Measurements from ENCODE around the gene ZNF143. TPM values are rescaled to one million over a fixed set of nuclear protein-coding genes. Genes with fewer than 3 reads are reported as not detected.

The ZNF143 gene
- total RNA-seq, 1 donor from 2014 or later, result 36.6 TPM

DNA sequence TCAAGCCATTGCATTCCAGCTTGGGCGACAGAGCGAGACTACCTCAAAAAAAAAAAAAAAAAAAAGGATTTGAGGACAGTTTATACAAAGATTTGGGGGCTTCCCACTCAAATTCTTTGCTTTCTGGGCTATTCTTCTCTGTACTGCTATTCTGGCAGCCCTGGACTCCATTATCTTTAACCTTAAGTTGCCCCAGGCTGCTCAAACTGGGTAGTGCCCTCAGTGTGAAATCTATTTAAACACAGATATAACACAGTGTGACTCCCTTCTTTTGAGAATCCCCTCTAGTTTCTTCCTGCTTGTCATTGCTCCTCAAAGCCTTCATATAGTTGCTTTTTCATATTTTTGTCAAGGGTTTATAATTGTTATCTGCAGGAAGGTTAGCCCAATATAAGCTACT is 63.2 kb downstream of the ZNF143 start:
- Histone ChIP-seq H3K4me3 (no peak overlapping the region), H3K4me1 (peaks cover 25% of the 10 kb centered on the region), H3K9me3 (no peaks in the 10 kb centered on the region), H3K27me3 (no peaks in the 10 kb centered on the region), H3K27ac (no peak overlapping the region), H3K36me3 (peaks cover 0 to 21% of the 10 kb centered on the region in 2 donors)
- TF ChIP-seq POLR2A (IDR thresholded peaks at IDR 0.05) (no peak), POLR2AphosphoS5 (IDR thresholded peaks at IDR 0.05; ENCODE audit: insufficient read depth in 1 of 2, low read depth in 1 of 2) (no peak)
- TF ChIP-seq, protein P1, sequence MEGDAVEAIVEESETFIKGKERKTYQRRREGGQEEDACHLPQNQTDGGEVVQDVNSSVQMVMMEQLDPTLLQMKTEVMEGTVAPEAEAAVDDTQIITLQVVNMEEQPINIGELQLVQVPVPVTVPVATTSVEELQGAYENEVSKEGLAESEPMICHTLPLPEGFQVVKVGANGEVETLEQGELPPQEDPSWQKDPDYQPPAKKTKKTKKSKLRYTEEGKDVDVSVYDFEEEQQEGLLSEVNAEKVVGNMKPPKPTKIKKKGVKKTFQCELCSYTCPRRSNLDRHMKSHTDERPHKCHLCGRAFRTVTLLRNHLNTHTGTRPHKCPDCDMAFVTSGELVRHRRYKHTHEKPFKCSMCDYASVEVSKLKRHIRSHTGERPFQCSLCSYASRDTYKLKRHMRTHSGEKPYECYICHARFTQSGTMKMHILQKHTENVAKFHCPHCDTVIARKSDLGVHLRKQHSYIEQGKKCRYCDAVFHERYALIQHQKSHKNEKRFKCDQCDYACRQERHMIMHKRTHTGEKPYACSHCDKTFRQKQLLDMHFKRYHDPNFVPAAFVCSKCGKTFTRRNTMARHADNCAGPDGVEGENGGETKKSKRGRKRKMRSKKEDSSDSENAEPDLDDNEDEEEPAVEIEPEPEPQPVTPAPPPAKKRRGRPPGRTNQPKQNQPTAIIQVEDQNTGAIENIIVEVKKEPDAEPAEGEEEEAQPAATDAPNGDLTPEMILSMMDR (IDR thresholded peaks at IDR 0.05), result no peak
- DNase-seq (ENCODE audit: extremely low spot score in 2 of 2), result no peak
- intact Hi-C loops (cut with DNase I), result no loop called here

DNA sequence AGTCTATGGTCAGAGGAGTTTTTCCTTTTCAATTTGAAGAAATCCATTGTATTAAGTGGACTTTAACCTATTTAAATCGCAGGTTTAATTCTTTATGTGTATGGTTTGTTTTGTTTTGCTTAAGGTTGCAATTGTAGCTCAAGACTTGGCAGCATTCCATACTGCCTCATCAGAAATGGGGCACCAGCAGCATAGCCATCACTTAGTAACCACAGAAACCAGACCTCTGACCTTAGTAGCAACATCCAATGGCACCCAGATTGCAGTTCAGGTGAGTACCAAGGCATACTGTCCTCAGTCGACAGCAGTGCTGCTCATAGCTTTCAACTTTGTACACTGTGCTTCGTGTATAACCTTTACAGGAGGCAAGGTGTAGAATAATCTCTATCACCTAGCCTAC is 64.3 kb downstream of the ZNF143 start:
- intact Hi-C loops (cut with DNase I), result no loop called here
- TF ChIP-seq, protein P1 (IDR thresholded peaks at IDR 0.05), result no peak
- TF ChIP-seq POLR2AphosphoS5 (IDR thresholded peaks at IDR 0.05; ENCODE audit: insufficient read depth in 1 of 2, low read depth in 1 of 2) (no peak), POLR2A (IDR thresholded peaks at IDR 0.05) (no peak)
- Histone ChIP-seq H3K27me3 (no peaks in the 10 kb centered on the region), H3K9me3 (no peaks in the 10 kb centered on the region), H3K4me3 (no peak overlapping the region), H3K27ac (no peak overlapping the region), H3K4me1 (peaks cover 36% of the 10 kb centered on the region), H3K36me3 (peaks cover 0 to 21% of the 10 kb centered on the region in 2 donors)
- DNase-seq (ENCODE audit: extremely low spot score in 2 of 2), result no peak

DNA sequence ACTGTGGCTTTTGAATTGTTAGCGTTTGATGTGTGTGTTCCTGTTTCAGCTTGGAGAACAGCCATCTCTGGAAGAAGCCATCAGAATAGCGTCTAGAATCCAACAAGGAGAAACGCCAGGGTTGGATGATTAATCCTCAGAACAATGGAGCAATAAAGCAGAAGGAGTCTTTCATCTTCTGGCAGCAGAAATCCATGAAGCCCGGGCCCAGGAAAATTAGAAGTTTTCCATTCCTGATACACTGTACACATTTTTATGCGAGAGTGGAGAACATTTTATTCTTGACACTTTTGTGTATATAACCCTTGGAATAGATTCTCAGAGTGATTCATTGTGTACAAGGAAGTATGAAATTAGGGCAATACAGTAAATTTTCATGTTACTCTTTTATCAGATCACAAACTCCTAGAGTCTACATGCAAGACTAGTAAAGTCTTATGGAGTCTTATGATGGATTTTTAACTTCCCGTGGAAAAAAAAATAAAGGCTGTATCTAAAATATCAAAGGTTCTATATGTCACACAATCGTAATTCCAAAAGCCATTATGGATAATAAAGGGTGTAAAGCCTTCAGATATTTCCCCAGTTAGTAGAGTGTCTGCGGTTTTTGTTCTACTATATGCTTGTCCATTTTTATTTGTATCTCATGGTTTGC is 66.8 kb downstream of the ZNF143 start:
- Histone ChIP-seq H3K9me3 (no peaks in the 10 kb centered on the region), H3K4me1 (peaks cover 54% of the 10 kb centered on the region), H3K27ac (peak overlapping the region; percentile 60), H3K36me3 (peaks cover 0 to 11% of the 10 kb centered on the region in 2 donors), H3K27me3 (no peaks in the 10 kb centered on the region), H3K4me3 (no peak overlapping the region)
- intact Hi-C loops (cut with DNase I), result no loop called here
- peak in 1 of 2 donors; percentile 76 for TF ChIP-seq POLR2AphosphoS5 (IDR thresholded peaks at IDR 0.05; ENCODE audit: insufficient read depth in 1 of 2, low read depth in 1 of 2)
- TF ChIP-seq, protein P1 (IDR thresholded peaks at IDR 0.05), result no peak
- TF ChIP-seq POLR2A (IDR thresholded peaks at IDR 0.05), result no peak
- DNase-seq (ENCODE audit: extremely low spot score in 2 of 2), result no peak

DNA sequence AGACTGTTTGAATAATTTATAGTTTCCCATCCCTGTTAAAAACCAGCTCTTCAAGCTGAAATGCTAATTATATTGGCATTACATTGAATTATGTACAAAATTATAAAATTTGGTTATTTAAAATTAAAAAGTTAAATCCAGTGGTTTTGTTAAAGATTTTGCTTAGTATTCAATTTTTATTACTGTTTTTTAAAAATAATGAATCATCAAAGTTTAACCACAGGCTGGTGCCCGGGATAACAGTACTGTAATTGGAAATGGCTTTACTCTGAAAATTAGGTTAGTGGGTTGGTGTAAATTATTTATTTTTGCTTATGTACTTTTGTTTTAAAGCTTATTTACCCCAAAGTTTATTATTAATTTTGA is 67.3 kb downstream of the ZNF143 start:
- H3K27me3 ChIP-seq, result no peaks in the 10 kb centered on the region
- TF ChIP-seq POLR2AphosphoS5 (IDR thresholded peaks at IDR 0.05; ENCODE audit: insufficient read depth in 1 of 2, low read depth in 1 of 2) (no peak), POLR2A (IDR thresholded peaks at IDR 0.05) (no peak)
- TF ChIP-seq, protein P1 (IDR thresholded peaks at IDR 0.05), result no peak
- DNase-seq (ENCODE audit: extremely low spot score in 2 of 2), result no peak
- H3K4me3 ChIP-seq, result no peak overlapping the region
- intact Hi-C loops (cut with DNase I), result no loop called here
- H3K9me3 ChIP-seq, result no peaks in the 10 kb centered on the region
- H3K36me3 ChIP-seq, result peaks cover 0 to 8% of the 10 kb centered on the region in 2 donors
- peak overlapping the region; percentile 60 for H3K27ac ChIP-seq
- H3K4me1 ChIP-seq, result peaks cover 59% of the 10 kb centered on the region

DNA sequence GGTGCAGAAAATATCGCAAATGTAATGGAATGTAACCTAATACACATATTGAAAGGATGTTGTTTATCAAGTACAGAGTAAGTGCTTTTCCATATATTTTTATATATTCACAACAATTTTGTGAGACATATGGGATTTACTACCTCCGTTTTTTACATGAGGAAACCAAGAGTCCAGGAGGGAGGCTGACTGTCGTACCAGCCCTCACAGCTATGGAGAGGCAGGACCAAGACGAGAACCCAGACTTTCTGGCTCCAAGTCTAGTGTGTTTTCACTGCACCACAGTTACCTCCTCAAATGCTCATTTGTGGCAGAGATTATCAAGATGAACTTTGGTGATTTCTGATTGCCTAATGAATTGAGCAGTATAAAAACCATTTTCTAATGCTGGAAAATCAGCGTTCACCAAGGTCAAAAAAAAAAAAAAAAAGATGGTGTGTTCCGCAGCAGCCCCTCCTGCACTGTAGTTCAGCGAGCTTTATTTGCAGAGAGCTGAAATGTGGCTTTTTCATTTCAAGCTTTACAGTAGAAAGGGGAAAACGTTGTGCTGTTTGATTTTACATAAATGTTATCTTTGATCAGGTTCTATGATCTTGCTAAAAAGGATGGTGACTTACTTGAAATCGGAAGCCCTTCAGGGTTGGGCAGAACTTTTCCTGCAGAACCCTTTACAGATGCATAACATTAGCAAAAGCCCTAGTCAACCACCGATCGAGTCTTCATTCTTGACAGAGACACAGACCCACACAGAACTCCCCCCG is 67.9 kb downstream of the ZNF143 start:
- H3K4me1 ChIP-seq, result peaks cover 61% of the 10 kb centered on the region
- no peak for DNase-seq (ENCODE audit: extremely low spot score in 2 of 2)
- H3K27ac ChIP-seq, result peak overlapping the region; percentile 45
- peaks cover 0 to 8% of the 10 kb centered on the region in 2 donors for H3K36me3 ChIP-seq
- H3K27me3 ChIP-seq, result no peaks in the 10 kb centered on the region
- no peaks in the 10 kb centered on the region for H3K9me3 ChIP-seq
- H3K4me3 ChIP-seq, result no peak overlapping the region
- TF ChIP-seq, protein P1 (IDR thresholded peaks at IDR 0.05), result no peak
- TF ChIP-seq POLR2AphosphoS5 (IDR thresholded peaks at IDR 0.05; ENCODE audit: insufficient read depth in 1 of 2, low read depth in 1 of 2) (no peak), POLR2A (IDR thresholded peaks at IDR 0.05) (no peak)
- intact Hi-C loops (cut with DNase I), result no loop called here

Measured in vagina (tissue), 2 donors.